Endothelial cell of umbilical vein (primary cell): ENCODE measurements around the gene TES. TPM values are rescaled to one million over a fixed set of nuclear protein-coding genes. Genes with fewer than 3 reads are reported as not detected.

Experiments
- BruUV-seq: library from RNA; stranded (reverse); fragments of 400-500 nt; replicated peaks from 2 replicates; lab custom pipeline; 2021; lab: Mats Ljungman, UMichigan
- CTCF ChIA-PET: fragments of 300-600, 350-600 bp; sonication (Branson Sonifier 250); formaldehyde crosslinking; loops from one replicate; lab custom pipeline; 2021; ENCODE audit warnings: antibody characterized with exemption, inconsistent platforms; lab: Charles Lee
- POLR2A ChIA-PET: fragments of 300-600, 350-600 bp; sonication (Branson Sonifier 250); formaldehyde crosslinking; loops from one replicate; lab custom pipeline; 2021; ENCODE audit warnings: antibody characterized with exemption, inconsistent platforms; lab: Charles Lee
- DNase-seq: peaks from one replicate; pipeline ENCODE4 v3.0.0-alpha.2; 2011; ENCODE audit warnings: low read depth, low spot score
- FAIRE-seq: peaks from 2 replicates; lab custom pipeline; 2011; peaks lifted over from hg19 to GRCh38; lab: Jason Lieb, UNC
- H2AFZ ChIP-seq: 2 replicates; pipeline ENCODE4 v1.6.0; 2012; ENCODE audit warnings: low read depth, low read length, control low read depth, inconsistent platforms
- H3K27ac ChIP-seq: 2 replicates; pipeline ENCODE4 v1.5.1; 2011; ENCODE audit warnings: low read depth, mild to moderate bottlenecking, control low read depth, low read length, moderate library complexity; ENCODE audit not compliant: insufficient read depth
- H3K27me3 ChIP-seq, 2 experiments: 2 replicates each; pipeline versions ENCODE4 v1.6.0 to v1.6.1; 2011; ENCODE audit warnings: low read length in 2 of 2, mixed read lengths in 1 of 2; ENCODE audit not compliant: control insufficient read depth in 2 of 2, insufficient read depth in 2 of 2
- H3K36me3 ChIP-seq, 2 experiments: 2 replicates in 1 of 2; 3 replicates in 1 of 2; pipeline ENCODE4 v1.5.1; 2011; ENCODE audit warnings: low read length in 2 of 2, mild to moderate bottlenecking in 1 of 2, moderate library complexity in 1 of 2; ENCODE audit not compliant: control insufficient read depth in 2 of 2, insufficient read depth in 2 of 2; ENCODE audit errors: extremely low read depth in 1 of 2
- H3K4me1 ChIP-seq: 3 replicates; pipeline ENCODE4 v1.5.1; 2011; ENCODE audit warnings: mild to moderate bottlenecking, low read length; ENCODE audit not compliant: control insufficient read depth, insufficient read depth; ENCODE audit errors: extremely low read depth
- H3K4me2 ChIP-seq: 2 replicates; pipeline ENCODE4 v1.6.1; 2011; ENCODE audit warnings: low read length, control low read depth, mixed read lengths; ENCODE audit not compliant: insufficient read depth
- H3K4me3 ChIP-seq, 3 experiments: fragments of 200-600 bp in 1 of 3; sonication (generic), shearing (Covaris generic) in 1 of 3; replicated peaks in 1 of 3; 2 replicates each; pipeline ENCODE4 v1.5.1; 2011 to 2016; ENCODE audit warnings: control low read depth in 3 of 3, low read length in 3 of 3, mild to moderate bottlenecking in 2 of 3, inconsistent platforms in 1 of 3, low read depth in 1 of 3, moderate library complexity in 1 of 3; ENCODE audit not compliant: insufficient read depth in 1 of 3
- H3K79me2 ChIP-seq: 2 replicates; pipeline ENCODE4 v1.6.0; 2012; ENCODE audit warnings: low read length, inconsistent platforms; ENCODE audit not compliant: control insufficient read depth, insufficient read depth
- H3K9ac ChIP-seq: replicated peaks from 2 replicates; pipeline ENCODE3; 2011; ENCODE audit warnings: low read length, control low read depth; ENCODE audit not compliant: insufficient read depth; ENCODE audit errors: extremely low read depth
- H3K9me1 ChIP-seq: replicated peaks from 3 replicates; pipeline ENCODE4 v1.6.0; 2011; ENCODE audit warnings: mild to moderate bottlenecking, low read length; ENCODE audit not compliant: control insufficient read depth, insufficient read depth; ENCODE audit errors: extremely low read depth
- H3K9me3 ChIP-seq: replicated peaks from 2 replicates; pipeline ENCODE4 v1.5.1; 2012; ENCODE audit warnings: low read length, inconsistent platforms; ENCODE audit not compliant: control insufficient read depth, insufficient read depth
- H4K20me1 ChIP-seq: replicated peaks from 2 replicates; pipeline ENCODE3; 2011; ENCODE audit warnings: mild to moderate bottlenecking, low read length; ENCODE audit not compliant: control insufficient read depth, insufficient read depth; ENCODE audit errors: extremely low read depth
- EZH2 ChIP-seq: IDR thresholded peaks from 2 replicates; pipeline ENCODE4 v1.6.1; 2012; ENCODE audit warnings: borderline replicate concordance, low read depth, mild to moderate bottlenecking, moderate library complexity, low read length, inconsistent platforms; ENCODE audit not compliant: severe bottlenecking
- FOS ChIP-seq: IDR thresholded peaks from 2 replicates; pipeline ENCODE4 v1.6.1; 2011; ENCODE audit warnings: mild to moderate bottlenecking, low read length, moderate library complexity, borderline replicate concordance; ENCODE audit not compliant: insufficient read depth
- GATA2 ChIP-seq: IDR thresholded peaks from 2 replicates; pipeline ENCODE4 v1.7.0; 2011; ENCODE audit warnings: low read depth, mild to moderate bottlenecking, moderate library complexity, mixed read lengths, low read length; ENCODE audit not compliant: insufficient read length, insufficient read depth
- JUN ChIP-seq: IDR thresholded peaks from 2 replicates; pipeline ENCODE4 v1.6.1; 2011; ENCODE audit warnings: borderline replicate concordance, low read depth; ENCODE audit not compliant: insufficient read length, insufficient read depth
- MYC ChIP-seq: IDR thresholded peaks from one replicate; pipeline ENCODE4 v1.6.1; 2011; ENCODE audit warnings: mild to moderate bottlenecking, low read depth, low read length
- POLR2A ChIP-seq: IDR thresholded peaks from 2 replicates; pipeline ENCODE4 v1.6.1; 2012; ENCODE audit warnings: low read depth, mild to moderate bottlenecking, control low read depth, low read length
- POLR2AphosphoS5 ChIP-seq: IDR thresholded peaks from 2 replicates; pipeline ENCODE4 v1.6.1; 2012; ENCODE audit warnings: low read depth, mild to moderate bottlenecking, control low read depth, low read length, moderate library complexity; ENCODE audit not compliant: insufficient read depth
- dilution Hi-C: fragments of 300-500 bp; cut with MboI; formaldehyde crosslinking; loops from one replicate; pipeline ENCODE4 v1.15.0; 2019; ENCODE audit warnings: low sequenced_read_pairs; ENCODE audit not compliant: extremely low pct_ligation_motif_present
- intact Hi-C: fragments of 100-400 bp; cut with micrococcal nuclease; formaldehyde crosslinking; loops from one replicate; pipeline ENCODE4 v1.10.0; 2022
- polyA plus RNA-seq, 4 experiments: library from polyadenylated mRNA; depleted of rRNA in 3 of 4; stranded (reverse) in 3 of 4; unstranded in 1 of 4; fragments of >200 nt; gene quantifications; 2 replicates each; pipeline versions ENCODE4 v1.2.1 to v1.2.3, GENCODE V29; 2011 to 2012; ENCODE audit warnings: missing spikeins in 1 of 4
- total RNA-seq: library from RNA; stranded (reverse); gene quantifications from 2 replicates; pipeline ENCODE4 v1.2.3, GENCODE V29; 2021
- TF ChIP-seq, protein P1 (sequence below): IDR thresholded peaks from 2 replicates; pipeline ENCODE4 v1.6.1; 2011; ENCODE audit not compliant: insufficient read depth, insufficient read length
- TF ChIP-seq, protein P2 (sequence below), 2 donors: IDR thresholded peaks; 1 replicate in 1 of 2; 2 replicates in 1 of 2; pipeline ENCODE4 v1.5.1; 2011; ENCODE audit warnings: low read length in 2 of 2, mild to moderate bottlenecking in 2 of 2, moderate library complexity in 2 of 2, control low read depth in 1 of 2, inconsistent platforms in 1 of 2, low read depth in 1 of 2; ENCODE audit not compliant: insufficient read depth in 1 of 2; ENCODE audit errors: extremely low read depth in 1 of 2

TES gene
- total and polyA plus RNA-seq, 2 donors (not counting 3 experiments of a cell fraction or from before 2014, with no cell fraction given): 35.3 to 50.5 TPM

DNA sequence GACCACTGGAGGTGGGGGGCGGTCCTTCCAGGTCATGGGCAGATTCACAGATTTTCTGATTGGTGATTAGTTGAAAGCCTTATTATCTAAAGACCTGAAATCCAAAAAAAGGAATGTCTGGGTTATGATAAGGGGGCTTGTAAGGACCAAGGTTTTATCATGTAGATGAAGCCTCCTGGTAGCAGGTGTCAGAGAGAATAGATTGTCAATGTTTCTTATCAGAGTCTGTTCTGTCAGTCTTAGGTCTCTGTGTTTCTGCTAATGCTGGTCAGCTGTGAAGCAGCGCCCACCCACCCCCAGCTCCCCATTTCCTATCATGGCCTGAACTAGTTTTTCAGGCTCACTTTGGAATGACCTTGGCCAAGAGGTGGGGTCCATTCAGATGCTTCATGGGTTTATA is 21.2 kb downstream of the TES start:
- Histone ChIP-seq H3K4me2 (no peak overlapping the region), H3K4me3 (no peak overlapping the region), H3K9me3 (no peaks in the 10 kb centered on the region), H3K36me3 (peaks cover 0 to 8% of the 10 kb centered on the region in 2 experiments), H3K9ac (no peak overlapping the region), H3K4me1 (peaks cover 14% of the 10 kb centered on the region), H3K79me2 (peaks cover 67% of the 10 kb centered on the region), H3K27me3 (no peaks in the 10 kb centered on the region), H3K9me1 (peaks cover 3% of the 10 kb centered on the region), H2AFZ (no peak overlapping the region), H4K20me1 (peaks cover 6% of the 10 kb centered on the region), H3K27ac (no peak overlapping the region)
- intact Hi-C loops: no loop called here
- ChIA-PET POLR2A (interaction anchor here (0.7 kb wide), 1 partner anchor 358 kb away, joined by 3 read pairs; no protein-coding TSS in a partner anchor), CTCF (interaction anchor here (0.9 to 15.5 kb wide), 6 partner anchors 9 to 360 kb away, joined by 3 to 462 read pairs (median 5); partner anchors contain the start of gene TES)
- FAIRE-seq (no peak), DNase-seq (no peak)
- TF ChIP-seq POLR2AphosphoS5 (no peak), MYC (no peak), GATA2 (no peak), JUN (no peak), POLR2A (no peak), EZH2 (no peak), FOS (no peak)
- TF ChIP-seq, protein P1, sequence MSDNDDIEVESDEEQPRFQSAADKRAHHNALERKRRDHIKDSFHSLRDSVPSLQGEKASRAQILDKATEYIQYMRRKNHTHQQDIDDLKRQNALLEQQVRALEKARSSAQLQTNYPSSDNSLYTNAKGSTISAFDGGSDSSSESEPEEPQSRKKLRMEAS: no peak
- TF ChIP-seq, protein P2, sequence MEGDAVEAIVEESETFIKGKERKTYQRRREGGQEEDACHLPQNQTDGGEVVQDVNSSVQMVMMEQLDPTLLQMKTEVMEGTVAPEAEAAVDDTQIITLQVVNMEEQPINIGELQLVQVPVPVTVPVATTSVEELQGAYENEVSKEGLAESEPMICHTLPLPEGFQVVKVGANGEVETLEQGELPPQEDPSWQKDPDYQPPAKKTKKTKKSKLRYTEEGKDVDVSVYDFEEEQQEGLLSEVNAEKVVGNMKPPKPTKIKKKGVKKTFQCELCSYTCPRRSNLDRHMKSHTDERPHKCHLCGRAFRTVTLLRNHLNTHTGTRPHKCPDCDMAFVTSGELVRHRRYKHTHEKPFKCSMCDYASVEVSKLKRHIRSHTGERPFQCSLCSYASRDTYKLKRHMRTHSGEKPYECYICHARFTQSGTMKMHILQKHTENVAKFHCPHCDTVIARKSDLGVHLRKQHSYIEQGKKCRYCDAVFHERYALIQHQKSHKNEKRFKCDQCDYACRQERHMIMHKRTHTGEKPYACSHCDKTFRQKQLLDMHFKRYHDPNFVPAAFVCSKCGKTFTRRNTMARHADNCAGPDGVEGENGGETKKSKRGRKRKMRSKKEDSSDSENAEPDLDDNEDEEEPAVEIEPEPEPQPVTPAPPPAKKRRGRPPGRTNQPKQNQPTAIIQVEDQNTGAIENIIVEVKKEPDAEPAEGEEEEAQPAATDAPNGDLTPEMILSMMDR (IDR thresholded peaks at IDR 0.05; ENCODE audit: extremely low read depth in 1 of 2, insufficient read depth in 1 of 2, low read depth in 1 of 2, low read length in 2 of 2): no peak
- BruUV-seq: no TSS peak
- dilution Hi-C loops: no loop called here
